GM12801 (cell line): Measurements from ENCODE around the gene RFX5.

Experiments used
- TF ChIP-seq, protein P1 (sequence below): IDR thresholded peaks from one replicate; pipeline ENCODE4 v1.5.1; 2011; ENCODE audit warnings: control low read depth; ENCODE audit not compliant: insufficient read length; ENCODE audit errors: extremely low read depth

RFX5 gene

DNA sequence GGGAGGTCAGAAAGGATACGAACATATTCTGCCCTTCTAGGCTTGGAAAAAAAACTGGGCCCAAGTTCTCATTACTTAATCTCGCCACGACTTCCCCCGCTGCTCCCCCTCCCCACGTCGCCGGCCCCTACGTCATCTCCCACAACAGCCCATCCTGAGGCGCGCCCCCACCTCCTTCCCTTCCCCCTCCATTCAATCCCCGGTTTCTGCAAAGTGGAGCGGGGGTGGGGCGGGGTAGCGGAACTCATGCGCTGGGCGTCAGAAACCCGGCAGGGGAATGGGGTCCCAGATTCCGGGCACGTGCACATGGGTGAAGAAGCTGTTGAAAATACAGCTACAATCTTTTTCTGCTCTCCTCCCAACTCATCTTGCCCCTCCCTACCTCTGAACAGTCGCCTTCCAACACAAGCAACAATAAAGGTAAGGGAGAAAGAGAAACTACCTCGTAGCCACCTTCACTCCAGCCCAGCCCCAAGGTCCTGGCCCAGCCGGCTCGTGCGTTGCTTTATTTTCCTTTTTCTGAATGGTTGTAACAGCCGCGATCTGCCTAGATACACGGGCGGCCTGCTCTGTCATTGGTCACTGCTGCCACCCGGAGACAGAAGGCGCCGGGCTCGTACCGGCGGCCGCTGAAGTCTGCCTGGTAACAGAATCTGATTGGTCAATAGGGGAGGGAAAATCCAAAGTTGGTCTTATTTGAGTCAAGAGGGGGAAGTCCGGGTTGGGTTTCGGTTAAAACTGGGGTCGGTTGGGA is at the start of gene RFX5:
Gene RFX5, minus strand, starts transcription at position 484 of the 754 bp plus-strand sequence. CDS start 932 bp downstream, outside the sequence.
- TF ChIP-seq, protein P1, sequence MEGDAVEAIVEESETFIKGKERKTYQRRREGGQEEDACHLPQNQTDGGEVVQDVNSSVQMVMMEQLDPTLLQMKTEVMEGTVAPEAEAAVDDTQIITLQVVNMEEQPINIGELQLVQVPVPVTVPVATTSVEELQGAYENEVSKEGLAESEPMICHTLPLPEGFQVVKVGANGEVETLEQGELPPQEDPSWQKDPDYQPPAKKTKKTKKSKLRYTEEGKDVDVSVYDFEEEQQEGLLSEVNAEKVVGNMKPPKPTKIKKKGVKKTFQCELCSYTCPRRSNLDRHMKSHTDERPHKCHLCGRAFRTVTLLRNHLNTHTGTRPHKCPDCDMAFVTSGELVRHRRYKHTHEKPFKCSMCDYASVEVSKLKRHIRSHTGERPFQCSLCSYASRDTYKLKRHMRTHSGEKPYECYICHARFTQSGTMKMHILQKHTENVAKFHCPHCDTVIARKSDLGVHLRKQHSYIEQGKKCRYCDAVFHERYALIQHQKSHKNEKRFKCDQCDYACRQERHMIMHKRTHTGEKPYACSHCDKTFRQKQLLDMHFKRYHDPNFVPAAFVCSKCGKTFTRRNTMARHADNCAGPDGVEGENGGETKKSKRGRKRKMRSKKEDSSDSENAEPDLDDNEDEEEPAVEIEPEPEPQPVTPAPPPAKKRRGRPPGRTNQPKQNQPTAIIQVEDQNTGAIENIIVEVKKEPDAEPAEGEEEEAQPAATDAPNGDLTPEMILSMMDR = no peak

DNA sequence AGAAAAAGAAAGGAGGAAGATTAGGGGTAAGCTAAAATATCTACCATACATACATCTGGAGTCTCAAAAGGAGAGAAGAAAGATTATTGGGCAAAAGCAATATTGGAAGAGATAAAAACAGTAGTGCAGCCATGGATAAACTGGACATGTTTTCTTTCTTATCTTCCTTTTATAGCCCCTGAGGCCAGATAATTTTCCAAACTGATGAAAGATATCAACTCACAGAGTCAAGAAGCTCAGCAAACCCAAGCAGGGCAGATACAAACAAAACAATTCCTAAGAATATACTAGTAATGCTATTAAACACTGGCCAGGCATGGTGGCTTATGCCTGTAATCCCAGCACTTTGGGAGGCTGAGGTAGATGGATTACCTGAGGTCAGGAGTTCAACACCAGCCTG is 46.5 kb upstream of the RFX5 start:
- TF ChIP-seq, protein P1 = no peak

DNA sequence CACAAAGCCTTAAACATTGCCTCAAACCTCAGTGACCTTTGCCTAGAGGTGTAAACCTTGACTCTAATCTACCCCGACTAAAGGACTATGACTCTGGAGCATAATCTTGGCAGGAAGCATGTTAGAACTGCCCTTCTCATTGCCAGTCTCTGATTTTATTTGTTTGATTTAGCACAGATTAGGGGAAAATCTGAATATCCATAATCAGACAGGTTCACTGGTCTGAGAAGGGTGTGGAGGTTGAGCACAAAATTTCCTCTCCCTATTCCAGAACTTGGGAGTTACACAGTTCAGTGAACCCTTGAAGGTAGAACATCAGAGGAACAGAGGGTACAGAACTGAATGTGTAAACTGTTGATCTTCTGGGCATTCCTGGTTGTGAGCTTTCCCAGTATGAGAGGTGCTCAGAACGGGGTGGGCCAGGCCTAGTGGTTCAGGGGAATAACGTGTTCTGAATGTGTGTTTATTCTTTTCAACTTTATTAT is 44.1 kb upstream of the RFX5 start:
- TF ChIP-seq, protein P1 = no peak

DNA sequence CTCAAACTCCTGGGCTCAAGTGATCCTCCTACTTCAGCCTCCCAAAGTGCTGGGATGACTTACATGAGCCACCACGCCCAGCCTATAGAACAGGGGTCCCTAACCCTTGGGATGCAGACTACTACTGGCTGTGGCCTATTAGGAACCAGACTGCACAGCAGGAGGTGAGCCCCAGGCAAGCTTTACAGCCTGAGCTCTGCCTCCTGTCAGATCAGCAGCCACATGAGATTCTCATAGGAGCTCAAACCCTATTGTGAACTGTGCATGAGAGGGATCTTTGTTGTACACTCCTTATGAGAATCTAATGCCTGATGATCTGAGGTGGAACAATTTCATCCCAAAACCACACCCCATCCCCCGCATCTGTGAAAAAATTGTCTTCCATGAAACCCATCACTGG is 39.0 kb upstream of the RFX5 start:
- TF ChIP-seq, protein P1 = no peak

DNA sequence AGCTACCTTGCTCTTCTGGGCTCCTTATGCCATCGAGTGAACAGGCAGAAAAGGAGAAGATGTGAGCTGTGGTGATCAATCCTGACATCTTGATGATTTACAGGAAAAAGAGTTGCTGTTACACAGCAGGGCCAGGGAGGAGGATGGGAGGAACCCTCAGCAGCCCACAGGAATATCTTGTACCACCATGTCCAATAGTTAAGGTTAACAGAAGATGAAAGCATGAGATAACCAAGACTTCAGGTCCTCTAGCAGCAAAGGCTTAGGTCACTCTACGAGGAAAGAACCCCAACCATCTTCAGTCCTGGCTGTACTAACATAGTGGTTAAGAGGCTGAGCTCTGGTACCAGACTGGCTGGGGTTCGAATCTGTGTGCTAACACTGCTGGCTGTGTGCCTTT is 37.5 kb upstream of the RFX5 start:
- TF ChIP-seq, protein P1 = no peak

DNA sequence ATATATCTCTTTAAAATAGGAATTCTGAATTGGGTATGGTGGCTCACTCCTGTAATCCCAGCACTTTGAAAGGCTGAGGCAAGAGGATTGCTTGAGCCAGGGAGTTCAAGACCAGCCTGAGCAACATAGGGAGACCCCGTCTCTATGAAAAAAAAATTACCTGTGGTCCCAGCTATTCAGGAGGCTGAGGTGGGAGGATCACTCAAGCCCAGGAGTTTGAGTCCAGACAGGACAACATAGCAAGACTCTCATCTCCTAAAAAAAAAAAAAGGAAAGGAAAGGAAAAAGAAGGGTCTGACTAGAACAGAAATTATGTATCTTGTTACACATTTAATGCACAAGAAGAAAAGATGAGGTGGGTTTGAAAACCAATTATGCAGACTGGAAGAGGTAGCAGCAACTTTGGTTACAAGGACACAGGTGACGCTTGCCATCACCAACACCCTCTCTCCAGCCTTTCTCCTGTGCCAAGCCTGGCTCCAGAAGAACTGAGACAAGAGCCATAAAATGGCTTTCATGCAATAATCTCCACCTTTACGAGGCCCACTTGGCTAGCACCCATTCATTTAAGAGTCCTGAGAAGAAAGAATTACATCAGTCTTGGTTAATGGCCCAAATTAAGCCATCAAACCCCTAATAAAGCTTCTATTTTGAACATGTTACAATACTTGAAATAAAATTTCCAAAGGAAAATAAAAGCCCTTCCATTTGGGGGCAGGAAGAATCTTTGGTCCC is 30.3 kb upstream of the RFX5 start:
- TF ChIP-seq, protein P1 = no peak

DNA sequence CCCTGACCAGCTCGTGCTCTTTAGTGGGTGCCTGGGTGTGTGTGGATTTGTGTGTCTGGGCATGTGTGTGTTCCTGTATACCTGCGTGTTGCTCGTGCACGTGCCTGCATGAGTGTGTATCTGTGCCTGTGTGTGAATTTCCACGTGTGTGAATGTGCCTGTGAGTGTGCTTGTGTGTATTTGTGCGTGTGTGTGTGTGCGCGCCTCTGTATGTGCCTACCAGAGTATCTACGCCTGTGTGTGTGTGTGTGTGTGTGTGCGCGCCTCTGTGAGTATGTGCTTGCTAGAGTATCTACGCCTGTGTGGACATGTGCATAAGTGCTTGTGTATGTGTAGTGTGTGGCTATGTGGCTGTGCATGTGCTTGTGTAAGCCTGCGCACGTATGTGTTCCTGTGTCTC is 26.1 kb upstream of the RFX5 start:
- TF ChIP-seq, protein P1 = no peak
